Measurements from ENCODE around the gene PKD2.
A peak's percentile ranks its signal among the peaks of the same experiment; 100 is the strongest.

PKD2 gene

GRCh38 chr4:87966095-87966496 lies 41.3 kb upstream of the PKD2 start:
- H3K79me2 ChIP-seq = no peaks in the 10 kb centered on the region
- H3K4me3 ChIP-seq (ENCODE audit: low read depth, low read length) = no peak overlapping the region
- H3K9ac ChIP-seq = no peak overlapping the region
- H3K4me2 ChIP-seq (ENCODE audit: low read length) = no peak overlapping the region
- H3K36me3 ChIP-seq (ENCODE audit: control insufficient read depth, insufficient read depth, low read length) = no peaks in the 10 kb centered on the region
- H3K27me3 ChIP-seq (ENCODE audit: control insufficient read depth, insufficient read depth, low read length) = no peaks in the 10 kb centered on the region
- H3K4me1 ChIP-seq = no peaks in the 10 kb centered on the region
- no peak overlapping the region for H3K27ac ChIP-seq
- TF ChIP-seq CTCF (IDR thresholded peaks at IDR 0.05) = no peak
- no peaks in the 10 kb centered on the region for H3K9me3 ChIP-seq (ENCODE audit: control insufficient read depth, low read length)
- H2AFZ ChIP-seq = no peak overlapping the region

- H3K27ac ChIP-seq = no peak overlapping the region
- no peaks in the 10 kb centered on the region for H3K4me1 ChIP-seq
- no peaks in the 10 kb centered on the region for H3K79me2 ChIP-seq
- H3K36me3 ChIP-seq (ENCODE audit: control insufficient read depth, insufficient read depth, low read length) = no peaks in the 10 kb centered on the region
- H3K9ac ChIP-seq = no peak overlapping the region
- no peak for TF ChIP-seq CTCF (IDR thresholded peaks at IDR 0.05)
- no peaks in the 10 kb centered on the region for H3K9me3 ChIP-seq (ENCODE audit: control insufficient read depth, low read length)
- no peak overlapping the region for H3K4me3 ChIP-seq (ENCODE audit: low read depth, low read length)
- H3K4me2 ChIP-seq (ENCODE audit: low read length) = no peak overlapping the region
- no peaks in the 10 kb centered on the region for H3K27me3 ChIP-seq (ENCODE audit: control insufficient read depth, insufficient read depth, low read length)
- H2AFZ ChIP-seq = no peak overlapping the region
Observed at GRCh38 chr4:87967193-87967592, 40.2 kb upstream of the PKD2 start.

GRCh38 chr4:87970121-87970520 lies 37.3 kb upstream of the PKD2 start:
- Histone ChIP-seq H3K27ac (no peak overlapping the region), H3K27me3 (ENCODE audit: control insufficient read depth, insufficient read depth, low read length) (no peaks in the 10 kb centered on the region), H3K9me3 (ENCODE audit: control insufficient read depth, low read length) (no peaks in the 10 kb centered on the region), H3K4me1 (no peaks in the 10 kb centered on the region), H3K9ac (no peak overlapping the region), H3K4me2 (ENCODE audit: low read length) (no peak overlapping the region), H3K36me3 (ENCODE audit: control insufficient read depth, insufficient read depth, low read length) (no peaks in the 10 kb centered on the region), H3K79me2 (no peaks in the 10 kb centered on the region), H3K4me3 (ENCODE audit: low read depth, low read length) (no peak overlapping the region), H2AFZ (no peak overlapping the region)
- TF ChIP-seq CTCF (IDR thresholded peaks at IDR 0.05) = no peak

- Histone ChIP-seq H3K9me3 (ENCODE audit: control insufficient read depth, low read length) (no peaks in the 10 kb centered on the region), H3K27ac (no peak overlapping the region), H3K4me1 (no peaks in the 10 kb centered on the region), H3K27me3 (ENCODE audit: control insufficient read depth, insufficient read depth, low read length) (no peaks in the 10 kb centered on the region), H3K79me2 (no peaks in the 10 kb centered on the region), H3K36me3 (ENCODE audit: control insufficient read depth, insufficient read depth, low read length) (no peaks in the 10 kb centered on the region), H3K9ac (no peak overlapping the region), H2AFZ (no peak overlapping the region), H3K4me3 (ENCODE audit: low read depth, low read length) (no peak overlapping the region), H3K4me2 (ENCODE audit: low read length) (no peak overlapping the region)
- no peak for TF ChIP-seq CTCF (IDR thresholded peaks at IDR 0.05)
Observed at GRCh38 chr4:87971866-87972265, 35.6 kb upstream of the PKD2 start.

GRCh38 chr4:87973283-87974169 lies 33.9 kb upstream of the PKD2 start:
- no peaks in the 10 kb centered on the region for H3K79me2 ChIP-seq
- H3K4me2 ChIP-seq (ENCODE audit: low read length) = no peak overlapping the region
- H3K9me3 ChIP-seq (ENCODE audit: control insufficient read depth, low read length) = no peaks in the 10 kb centered on the region
- no peak overlapping the region for H3K9ac ChIP-seq
- peak; percentile 53 for TF ChIP-seq CTCF (IDR thresholded peaks at IDR 0.05)
- no peak overlapping the region for H3K27ac ChIP-seq
- H3K36me3 ChIP-seq (ENCODE audit: control insufficient read depth, insufficient read depth, low read length) = no peaks in the 10 kb centered on the region
- H3K4me3 ChIP-seq (ENCODE audit: low read depth, low read length) = no peak overlapping the region
- H3K4me1 ChIP-seq = no peaks in the 10 kb centered on the region
- no peak overlapping the region for H2AFZ ChIP-seq
- no peaks in the 10 kb centered on the region for H3K27me3 ChIP-seq (ENCODE audit: control insufficient read depth, insufficient read depth, low read length)

All from parathyroid adenoma (tissue), 2 donors.